PFSK-1 (cell line): ENCODE measurements around the gene LENEP.

Experiments used
- FOXP2 ChIP-seq: optimal IDR thresholded peaks from 2 replicates; pipeline ENCODE3; 2011; ENCODE audit warnings: borderline replicate concordance, control low read depth, inconsistent platforms; ENCODE audit not compliant: insufficient read depth; ENCODE audit errors: extremely low read length, extremely low read depth
- POLR2AphosphoS5 ChIP-seq: IDR thresholded peaks from 2 replicates; pipeline ENCODE4 v1.6.1; 2012; ENCODE audit warnings: low read depth, mild to moderate bottlenecking, control low read depth, low read length, moderate library complexity
- REST ChIP-seq, 2 experiments: IDR thresholded peaks; 2 replicates each; pipeline versions ENCODE4 v1.6.1 to v1.8.0; 2011 to 2012; ENCODE audit warnings: low read depth in 2 of 2, low read length in 2 of 2, control low read depth in 1 of 2, inconsistent platforms in 1 of 2, mild to moderate bottlenecking in 1 of 2, moderate library complexity in 1 of 2; ENCODE audit not compliant: insufficient read depth in 1 of 2
- SIN3A ChIP-seq: IDR thresholded peaks from 2 replicates; pipeline ENCODE4 v1.6.1; 2012; ENCODE audit warnings: mild to moderate bottlenecking, low read length, moderate library complexity, borderline replicate concordance; ENCODE audit not compliant: insufficient read depth
- TAF1 ChIP-seq: IDR thresholded peaks from 2 replicates; pipeline ENCODE4 v1.6.1; 2012; ENCODE audit warnings: low read length, control low read depth, borderline replicate concordance; ENCODE audit not compliant: insufficient read depth

The LENEP gene

DNA sequence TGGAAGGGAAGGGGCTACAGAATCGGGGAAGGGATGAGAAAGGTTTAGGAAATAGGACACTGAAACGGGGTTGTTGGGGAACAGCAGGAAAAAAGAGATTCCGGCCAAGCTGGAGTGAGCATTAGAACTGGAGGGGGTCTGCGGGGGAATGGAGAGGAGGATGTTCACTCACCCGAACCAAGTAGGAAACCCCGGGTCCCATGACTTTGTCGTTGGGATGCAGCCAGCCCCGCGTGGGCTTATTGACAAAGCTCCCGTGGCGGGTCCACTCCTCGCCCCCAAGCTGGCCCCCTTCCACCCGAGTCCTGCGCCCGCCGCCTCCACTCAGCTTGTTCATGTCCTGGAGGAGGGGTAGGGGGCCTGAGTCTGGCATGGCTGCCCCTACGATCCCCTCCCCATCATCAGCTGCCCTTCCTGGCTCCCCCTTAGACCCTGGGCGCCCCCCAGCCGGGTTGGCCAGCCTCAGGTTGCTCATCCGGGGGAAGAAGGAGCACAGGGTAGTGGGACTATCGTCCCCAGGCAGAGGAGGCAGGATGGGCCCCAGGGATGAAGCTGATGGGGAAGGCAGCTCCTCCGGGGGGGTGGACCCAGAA, 23.4 kb upstream of the LENEP start:
- no peak for TF ChIP-seq REST (IDR thresholded peaks at IDR 0.05; ENCODE audit: insufficient read depth in 1 of 2, low read depth in 2 of 2, low read length in 2 of 2)
- TF ChIP-seq FOXP2, result no peak
- no peak for TF ChIP-seq TAF1
- TF ChIP-seq SIN3A, result no peak
- no peak for TF ChIP-seq POLR2AphosphoS5

DNA sequence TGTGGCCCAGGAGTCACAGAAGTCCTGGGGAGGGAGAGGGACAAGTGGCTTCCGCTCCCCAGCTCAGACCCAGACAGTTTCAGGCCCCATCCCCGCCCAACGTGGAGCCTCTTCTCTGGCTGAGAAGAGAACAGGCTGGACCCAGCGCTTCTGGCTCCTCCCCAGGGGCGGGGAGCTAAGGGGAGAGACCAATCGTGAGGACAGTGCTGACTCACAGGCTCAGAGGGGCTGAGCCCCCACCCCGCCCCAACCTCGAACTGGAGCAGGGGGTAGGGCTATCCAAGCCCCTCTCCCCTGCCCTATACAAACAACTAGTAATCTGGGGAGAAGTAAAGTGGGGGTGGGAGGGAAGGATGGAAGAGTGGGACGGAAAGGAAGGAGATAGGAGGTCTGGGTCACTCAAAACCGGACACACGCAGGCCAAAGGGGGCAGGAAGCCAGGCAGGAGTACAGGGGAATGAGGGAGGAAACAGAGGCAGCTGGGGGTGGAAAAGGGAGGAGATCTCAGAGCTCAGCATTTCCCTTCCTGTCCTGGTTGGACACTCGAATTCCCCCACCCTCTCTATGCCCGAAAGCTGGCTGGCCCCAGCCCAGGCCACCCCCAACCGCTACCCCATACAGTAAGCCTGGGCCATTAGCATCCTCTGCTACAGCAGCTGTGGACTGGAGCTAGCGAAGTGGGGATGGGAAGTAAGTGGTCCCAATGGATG, 22.6 kb upstream of the LENEP start, which contains the start of gene SHC1:
Gene SHC1 (minus strand): TSS at position 117 of the 710 bp plus-strand sequence. CDS start 221 bp downstream, outside the sequence.
- no peak; a peak in 2 of 4 replicates for TF ChIP-seq REST (IDR thresholded peaks at IDR 0.05; ENCODE audit: insufficient read depth in 1 of 2, low read depth in 2 of 2, low read length in 2 of 2)
- peak; percentile 94 for TF ChIP-seq TAF1
- TF ChIP-seq POLR2AphosphoS5, result peak; percentile 90
- TF ChIP-seq FOXP2, result no peak
- peak; percentile 44; the same call in 1 of the 2 replicates for TF ChIP-seq SIN3A

DNA sequence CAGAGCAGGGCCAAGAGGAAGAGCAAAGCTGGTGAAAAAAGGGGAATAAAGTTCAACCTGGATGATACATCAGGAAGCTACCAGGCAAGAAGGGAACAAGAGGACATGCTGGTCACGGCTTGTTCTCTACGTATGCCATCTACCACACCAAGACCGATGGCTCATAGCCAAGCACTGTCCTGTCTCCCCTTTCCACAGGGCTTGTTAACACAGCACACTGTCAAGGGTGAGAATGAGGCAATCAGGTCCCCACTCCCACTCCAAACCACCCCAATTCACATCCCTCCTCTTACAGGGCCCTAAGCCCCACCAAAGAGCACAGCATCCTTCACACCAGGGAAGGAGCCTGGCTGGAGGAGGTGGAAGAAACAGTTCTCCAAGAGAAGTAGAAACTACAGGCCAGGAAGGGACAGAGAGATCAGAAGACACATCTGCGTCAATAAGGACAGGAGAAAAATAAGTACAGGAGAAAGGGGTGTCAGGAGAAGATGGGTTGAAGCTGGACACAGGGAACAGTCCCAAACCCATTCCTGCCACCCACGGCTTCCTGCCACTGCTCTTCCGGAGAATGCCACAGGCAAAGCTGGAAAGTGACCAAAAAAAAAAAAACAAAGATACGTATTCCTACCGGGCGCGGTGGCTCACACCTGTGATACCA, 21.9 kb upstream of the LENEP start:
- TF ChIP-seq TAF1 (no peak), FOXP2 (no peak), REST (IDR thresholded peaks at IDR 0.05; ENCODE audit: insufficient read depth in 1 of 2, low read depth in 2 of 2, low read length in 2 of 2) (no peak), POLR2AphosphoS5 (no peak), SIN3A (no peak)

DNA sequence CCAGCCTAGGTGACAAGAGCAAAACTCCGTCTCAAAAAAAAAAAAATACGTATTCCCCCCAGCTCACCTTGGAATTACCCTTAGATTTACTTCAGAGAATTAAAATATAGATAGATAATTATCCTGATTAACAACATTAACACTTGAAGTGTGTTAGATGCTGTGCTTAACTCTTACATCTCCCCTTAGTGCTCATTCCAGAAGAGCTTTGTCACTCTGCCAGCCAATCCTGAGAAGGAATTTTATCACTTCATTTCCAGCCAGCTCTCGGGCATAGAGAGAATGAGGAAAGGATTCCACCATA, 21.2 kb upstream of the LENEP start:
- TF ChIP-seq TAF1 (no peak), POLR2AphosphoS5 (no peak), REST (IDR thresholded peaks at IDR 0.05; ENCODE audit: insufficient read depth in 1 of 2, low read depth in 2 of 2, low read length in 2 of 2) (no peak), SIN3A (no peak), FOXP2 (no peak)
